H1 (cell line): ENCODE measurements around the gene TMEM44. TPM values are rescaled to one million over a fixed set of nuclear protein-coding genes. Genes with fewer than 3 reads are reported as not detected.

Source experiments
- CTCF ChIA-PET: fragments of 300-600 bp; sonication (Branson Sonifier 250); formaldehyde crosslinking; loops from one replicate; lab custom pipeline; 2021; ENCODE audit not compliant: partially characterized antibody; lab: Charles Lee
- POLR2A ChIA-PET: fragments of 300-600 bp; sonication (Branson Sonifier 250); formaldehyde crosslinking; loops from one replicate; lab custom pipeline; 2021; ENCODE audit warnings: inconsistent platforms; ENCODE audit not compliant: partially characterized antibody; lab: Charles Lee
- DNase-seq, 2 experiments: peaks; one replicate each; pipeline versions ENCODE4 v3.0.0 to v3.0.0-alpha.2; 2010 to 2022; ENCODE audit warnings: low spot score in 2 of 2, low read depth in 1 of 2, mixed read lengths in 1 of 2
- FAIRE-seq: peaks from 2 replicates; lab custom pipeline; 2011; peaks lifted over from hg19 to GRCh38; lab: Jason Lieb, UNC
- H2AFZ ChIP-seq: 2 replicates; pipeline ENCODE4 v1.8.1; 2012; ENCODE audit warnings: low read length, inconsistent platforms
- H2AK5ac ChIP-seq: 2 replicates; pipeline ENCODE4 v1.6.1; 2013; ENCODE audit warnings: low read depth, low read length
- H2BK120ac ChIP-seq: replicated peaks from 2 replicates; pipeline ENCODE3; 2013; ENCODE audit warnings: low read depth, low read length, inconsistent platforms
- H2BK12ac ChIP-seq: 2 replicates; pipeline ENCODE4 v1.6.1; 2013; ENCODE audit warnings: low read depth, low read length
- H2BK15ac ChIP-seq: 2 replicates; pipeline ENCODE4 v1.6.1; 2013; ENCODE audit warnings: low read length
- H2BK20ac ChIP-seq: 2 replicates; pipeline ENCODE4 v1.6.1; 2013; ENCODE audit warnings: low read length
- H2BK5ac ChIP-seq: 2 replicates; pipeline ENCODE4 v1.6.1; 2013; ENCODE audit warnings: low read depth, low read length
- H3K14ac ChIP-seq: 2 replicates; pipeline ENCODE4 v1.6.1; 2013; ENCODE audit warnings: inconsistent platforms; ENCODE audit not compliant: insufficient read length
- H3K18ac ChIP-seq: 2 replicates; pipeline ENCODE4 v1.6.1; 2013; ENCODE audit warnings: low read length; ENCODE audit errors: extremely low read depth
- H3K23ac ChIP-seq: 2 replicates; pipeline ENCODE4 v1.6.1; 2013; ENCODE audit warnings: inconsistent platforms; ENCODE audit not compliant: insufficient read length
- H3K23me2 ChIP-seq: 2 replicates; pipeline ENCODE4 v1.6.1; 2013; ENCODE audit warnings: low read depth, low read length
- H3K27ac ChIP-seq: 2 replicates; pipeline ENCODE4 v1.6.1; 2011; ENCODE audit warnings: low read depth, low read length, inconsistent platforms
- H3K27me3 ChIP-seq, 4 experiments: replicated peaks in 1 of 4; 1 replicate in 1 of 4; 2 replicates in 3 of 4; pipeline versions ENCODE4 v1.6.1 to v1.8.1; 2011 to 2013; ENCODE audit warnings: low read length in 3 of 4, mild to moderate bottlenecking in 3 of 4, inconsistent platforms in 2 of 4, mixed read lengths in 2 of 4, moderate library complexity in 1 of 4; ENCODE audit not compliant: control insufficient read depth in 3 of 4, insufficient read depth in 3 of 4; ENCODE audit errors: extremely low read depth in 1 of 4
- H3K36me3 ChIP-seq, 4 experiments: 2 replicates each; pipeline versions ENCODE4 v1.6.1 to v1.8.1; 2011 to 2013; ENCODE audit warnings: mild to moderate bottlenecking in 4 of 4, low read length in 3 of 4, moderate library complexity in 2 of 4, control low read depth in 1 of 4, inconsistent platforms in 1 of 4; ENCODE audit not compliant: insufficient read depth in 4 of 4, control insufficient read depth in 2 of 4
- H3K4ac ChIP-seq: replicated peaks from 2 replicates; pipeline ENCODE3; 2013; ENCODE audit warnings: low read length, low read depth, mixed read lengths, inconsistent platforms; ENCODE audit not compliant: insufficient read length
- H3K4me1 ChIP-seq, 4 experiments: replicated peaks in 1 of 4; 1 replicate in 1 of 4; 2 replicates in 3 of 4; pipeline versions ENCODE4 v1.6.1 to v1.8.1; 2011 to 2013; ENCODE audit warnings: low read length in 3 of 4, inconsistent platforms in 2 of 4, mixed read lengths in 1 of 4; ENCODE audit not compliant: insufficient read depth in 4 of 4, control insufficient read depth in 3 of 4
- H3K4me2 ChIP-seq, 2 experiments: 2 replicates each; pipeline versions ENCODE4 v1.6.1 to v1.8.1; 2011 to 2013; ENCODE audit warnings: low read depth in 2 of 2, low read length in 2 of 2, control low read depth in 1 of 2, inconsistent platforms in 1 of 2, mild to moderate bottlenecking in 1 of 2; ENCODE audit not compliant: insufficient read depth in 1 of 2
- H3K4me3 ChIP-seq, 4 experiments: fragments of 200-600, 300-600 bp in 1 of 4; sonication (generic), shearing (Covaris generic), sonication (Bioruptor Twin) in 1 of 4; 2 replicates each; pipeline versions ENCODE4 v1.5.1 to v1.8.1; 2011 to 2016; ENCODE audit warnings: low read length in 4 of 4, low read depth in 3 of 4, control low read depth in 2 of 4, inconsistent platforms in 2 of 4, mild to moderate bottlenecking in 2 of 4, mixed read lengths in 1 of 4, moderate library complexity in 1 of 4; ENCODE audit not compliant: insufficient read depth in 2 of 4; ENCODE audit errors: extremely low read depth in 1 of 4
- H3K56ac ChIP-seq: replicated peaks from 2 replicates; pipeline ENCODE3; 2013; ENCODE audit warnings: low read depth, mild to moderate bottlenecking, mixed read lengths, low read length, inconsistent platforms; ENCODE audit not compliant: insufficient read length
- H3K79me1 ChIP-seq: 2 replicates; pipeline ENCODE4 v1.6.1; 2013; ENCODE audit warnings: low read depth, low read length, control low read depth
- H3K79me2 ChIP-seq, 2 experiments: 2 replicates each; pipeline versions ENCODE4 v1.6.1 to v1.8.1; 2012 to 2013; ENCODE audit warnings: low read length in 2 of 2, mild to moderate bottlenecking in 2 of 2, inconsistent platforms in 1 of 2; ENCODE audit not compliant: insufficient read depth in 2 of 2, control insufficient read depth in 1 of 2
- H3K9ac ChIP-seq, 4 experiments: replicated peaks in 1 of 4; 1 replicate in 1 of 4; 2 replicates in 3 of 4; pipeline versions ENCODE4 v1.6.1 to v1.8.1; 2011 to 2013; ENCODE audit warnings: low read depth in 3 of 4, low read length in 3 of 4, control low read depth in 2 of 4, mild to moderate bottlenecking in 2 of 4, moderate library complexity in 2 of 4, inconsistent platforms in 1 of 4; ENCODE audit errors: extremely low read depth in 1 of 4
- H3K9me3 ChIP-seq, 2 experiments: 2 replicates each; pipeline versions ENCODE4 v1.6.1 to v1.8.1; 2012 to 2013; ENCODE audit warnings: mild to moderate bottlenecking in 2 of 2, moderate library complexity in 2 of 2, control low read depth in 1 of 2, inconsistent platforms in 1 of 2, low read depth in 1 of 2, low read length in 1 of 2, mixed read lengths in 1 of 2; ENCODE audit not compliant: insufficient read depth in 2 of 2
- H4K20me1 ChIP-seq, 2 experiments: replicated peaks in 1 of 2; 2 replicates each; pipeline versions ENCODE3 to v1.8.1; 2011 to 2013; ENCODE audit warnings: inconsistent platforms in 2 of 2, low read length in 2 of 2, mild to moderate bottlenecking in 1 of 2; ENCODE audit not compliant: insufficient read depth in 2 of 2, control insufficient read depth in 1 of 2
- H4K5ac ChIP-seq: 2 replicates; pipeline ENCODE4 v1.6.1; 2013; ENCODE audit warnings: low read length, low read depth, mixed read lengths, inconsistent platforms; ENCODE audit not compliant: insufficient read length
- H4K8ac ChIP-seq: 2 replicates; pipeline ENCODE4 v1.8.0; 2013; ENCODE audit warnings: mild to moderate bottlenecking, moderate library complexity, low read length, inconsistent platforms; ENCODE audit not compliant: insufficient read depth; ENCODE audit errors: extremely low read depth
- H4K91ac ChIP-seq: replicated peaks from 2 replicates; pipeline ENCODE3; 2013; ENCODE audit warnings: low read length, mixed read lengths, inconsistent platforms; ENCODE audit not compliant: insufficient read length
- ATF2 ChIP-seq: IDR thresholded peaks from 2 replicates; pipeline ENCODE4 v1.6.1; 2012; ENCODE audit warnings: low read length, inconsistent platforms
- CTCF ChIP-seq, 3 experiments: IDR thresholded peaks; 1 replicate in 2 of 3; 2 replicates in 1 of 3; pipeline versions ENCODE4 v1.5.1 to v1.6.1; 2011; ENCODE audit warnings: low read length in 3 of 3, mild to moderate bottlenecking in 3 of 3, inconsistent platforms in 2 of 3, low read depth in 1 of 3, moderate library complexity in 1 of 3; ENCODE audit not compliant: insufficient read depth in 1 of 3; ENCODE audit errors: control extremely low read depth in 1 of 3
- MAX ChIP-seq: IDR thresholded peaks from 2 replicates; pipeline ENCODE4 v1.6.1; 2012; ENCODE audit warnings: inconsistent platforms
- RAD21 ChIP-seq, 2 experiments: IDR thresholded peaks in 1 of 2; conservative IDR thresholded peaks in 1 of 2; 2 replicates each; pipeline ENCODE4 v1.6.1; 2011; ENCODE audit warnings: low read depth in 2 of 2, low read length in 2 of 2, improper control_type of control experiment in 1 of 2, inconsistent platforms in 1 of 2, mild to moderate bottlenecking in 1 of 2, moderate library complexity in 1 of 2
- SP2 ChIP-seq: IDR thresholded peaks from 2 replicates; pipeline ENCODE4 v1.6.1; 2012; ENCODE audit warnings: mild to moderate bottlenecking, low read length, inconsistent platforms
- SRF ChIP-seq: IDR thresholded peaks from 2 replicates; pipeline ENCODE4 v1.6.1; 2011; ENCODE audit warnings: mild to moderate bottlenecking, low read depth, low read length, moderate library complexity
- WGBS, 2 experiments: shearing (Covaris generic) in 1 of 2; methylation state at CpG; one replicate each; pipeline versions ENCODE4 v1.1.6 to v1.1.7; 2013 to 2015; ENCODE audit warnings: low lambda C conversion rate in 2 of 2, mixed read lengths in 2 of 2, inconsistent platforms in 1 of 2, low coverage in 1 of 2, missing lambda C conversion rate in 1 of 2; ENCODE audit not compliant: insufficient replicate concordance in 2 of 2, insufficient coverage in 1 of 2, insufficient read length in 1 of 2; ENCODE audit errors: extremely low coverage in 1 of 2, missing lambda C conversion rate in 1 of 2; 5-methylcytosine and 5-hydroxymethylcytosine counted together
- polyA plus RNA-seq, 7 experiments: library from polyadenylated mRNA; depleted of rRNA in 3 of 7; stranded (reverse) in 5 of 7; unstranded in 2 of 7; fragments of >200 nt in 5 of 7; fragments of 200-250 nt in 2 of 7; gene quantifications; 1 replicate in 5 of 7; 2 replicates in 1 of 7; 4 replicates in 1 of 7; pipeline versions ENCODE4 v1.2.1 to v1.2.3, GENCODE V29; 2011 to 2013; ENCODE audit warnings: missing spikeins in 2 of 7, mixed read lengths in 2 of 7
- total RNA-seq: library from RNA; stranded (reverse); fragmentation: NEBNext Ultra II Directional; extraction: Animal tissue kit (Norgen Biotek cat#: 25700); gene quantifications from 2 replicates; pipeline ENCODE4 v1.2.1, GENCODE V29; 2021

Gene TMEM44
- total and polyA plus RNA-seq, 2 of the 8 experiments (the other 6 are each of a cell fraction or from before 2014, with no cell fraction given), result 14.0 to 16.7 TPM

DNA sequence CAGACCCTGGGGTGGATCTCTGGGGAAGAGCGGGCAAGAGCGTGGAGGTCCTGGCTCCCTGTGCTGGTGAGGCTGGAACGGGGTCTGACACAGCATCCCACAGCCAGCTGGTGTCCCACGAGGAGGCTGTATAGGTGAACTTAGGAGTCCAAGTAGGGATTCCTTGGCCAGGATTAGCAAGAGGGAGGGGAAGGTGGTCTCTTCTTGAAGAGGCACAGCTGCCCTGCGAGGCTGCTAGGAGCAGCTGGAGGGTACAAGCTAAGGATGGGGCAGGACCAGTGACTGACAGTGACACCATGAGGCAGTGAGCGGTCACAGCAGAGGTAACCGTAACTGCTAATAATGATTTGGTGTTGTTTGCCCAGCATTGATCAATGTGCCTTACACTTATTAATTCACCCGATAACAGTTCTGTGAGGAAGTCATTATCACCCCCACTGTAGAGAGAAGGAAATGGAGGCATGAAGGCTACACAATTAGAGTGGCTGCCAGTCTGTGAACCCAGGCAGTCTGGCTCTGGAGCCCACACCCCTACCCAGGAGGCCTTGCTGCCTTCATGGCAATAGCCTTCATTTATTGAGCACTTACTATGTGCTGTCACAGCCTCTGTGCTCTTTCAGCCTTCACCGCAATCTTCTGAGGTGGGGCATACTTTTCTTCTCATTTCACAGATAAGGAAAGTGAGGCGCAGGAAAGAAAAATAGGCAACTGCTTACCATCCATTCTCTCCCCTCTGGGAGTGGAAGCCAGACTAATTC is 59.4 kb downstream of the TMEM44 start:
- Histone ChIP-seq H3K4ac (no peak overlapping the region), H3K79me1 (no peaks in the 10 kb centered on the region), H3K4me1 (no peaks in the 10 kb centered on the region), H3K23me2 (no peaks in the 10 kb centered on the region), H3K4me2 (no peak overlapping the region), H2BK20ac (no peak overlapping the region), H3K27ac (no peak overlapping the region), H2BK120ac (no peak overlapping the region), H2BK15ac (no peak overlapping the region), H3K4me3 (no peak overlapping the region), H2AK5ac (no peak overlapping the region), H4K91ac (no peak overlapping the region), H3K14ac (no peak overlapping the region), H3K56ac (no peak overlapping the region), H2AFZ (no peak overlapping the region), H3K79me2 (no peaks in the 10 kb centered on the region), H3K23ac (no peak overlapping the region), H3K36me3 (no peaks in the 10 kb centered on the region), H2BK5ac (no peak overlapping the region), H4K5ac (no peak overlapping the region), H2BK12ac (no peak overlapping the region), H4K20me1 (no peaks in the 10 kb centered on the region), H4K8ac (no peak overlapping the region), H3K9ac (no peak overlapping the region), H3K18ac (no peak overlapping the region), H3K27me3 (no peaks in the 10 kb centered on the region), H3K9me3 (no peaks in the 10 kb centered on the region)
- no peak for FAIRE-seq
- POLR2A ChIA-PET, result interaction anchor here (0.6 to 1.7 kb wide), 2 partner anchors 9 to 86 kb away, joined by 3 to 6 read pairs; partner anchors contain the start of gene ATP13A3
- TF ChIP-seq SP2 (no peak), SRF (no peak), MAX (0 out of 2 replicates have a peak, but pooled peaks have one; percentile 41), RAD21 (IDR thresholded peaks at IDR 0.05 in 1 of 2, conservative IDR thresholded peaks at IDR 0.05 in 1 of 2; ENCODE audit: low read depth in 2 of 2, low read length in 2 of 2) (peak; percentile 83 to 85), CTCF (IDR thresholded peaks at IDR 0.05; ENCODE audit: control extremely low read depth in 1 of 3, insufficient read depth in 1 of 3, low read depth in 1 of 3, low read length in 3 of 3) (peak; percentile 62 to 89 (median 88)), ATF2 (no peak)
- CTCF ChIA-PET, result interaction anchor here (0.6 to 5.4 kb wide), 28 partner anchors 8 to 287 kb away, joined by 3 to 48 read pairs (median 4); partner anchors contain the start of gene GP5
- peak in 1 of 2 experiments; percentile 48 for DNase-seq
- 81% methylated on average over 9 of the region's 10 CpGs; no CpG with 5 or more reads in 1 of the 2 experiments for WGBS, 2 experiments
